Muscle of leg (tissue), 11 donors: Measurements from ENCODE around the gene GIPC3. TPM values are rescaled to one million over a fixed set of nuclear protein-coding genes. Genes with fewer than 3 reads are reported as not detected.
A peak's percentile ranks its signal among the peaks of the same experiment; 100 is the strongest.

Source experiments
- DNase-seq: peaks from one replicate; pipeline ENCODE4 v3.0.0; 2013
- H3K27ac ChIP-seq: one replicate; pipeline ENCODE4 v1.5.1; 2013; ENCODE audit warnings: mild to moderate bottlenecking, low read length, control low read depth
- H3K27me3 ChIP-seq: one replicate; pipeline ENCODE4 v1.6.1; 2013; ENCODE audit warnings: low read length; ENCODE audit not compliant: control insufficient read depth, insufficient read depth
- H3K36me3 ChIP-seq: one replicate; pipeline ENCODE4 v1.6.1; 2013; ENCODE audit warnings: low read length; ENCODE audit not compliant: control insufficient read depth, insufficient read depth
- H3K4me1 ChIP-seq: one replicate; pipeline ENCODE4 v1.6.1; 2013; ENCODE audit warnings: low read length; ENCODE audit not compliant: control insufficient read depth, insufficient read depth
- H3K4me3 ChIP-seq: one replicate; pipeline ENCODE4 v1.5.1; 2013; ENCODE audit warnings: low read length, control low read depth
- H3K9me3 ChIP-seq: replicated peaks from 2 replicates; pipeline ENCODE4 v1.6.1; 2013; ENCODE audit warnings: low read depth, low read length; ENCODE audit not compliant: control insufficient read depth
- WGBS: methylation state at CpG from one replicate; pipeline ENCODE4 v1.1.5; 2013; ENCODE audit warnings: missing lambda C conversion rate; ENCODE audit not compliant: insufficient coverage; 5-methylcytosine and 5-hydroxymethylcytosine counted together
- polyA plus RNA-seq, 8 donors: library from polyadenylated mRNA; unstranded; fragments of 120-200 nt; gene quantifications; one replicate each; pipeline versions ENCODE4 v1.2.1 to v1.2.3, GENCODE V29; 2013; ENCODE audit warnings: inconsistent platforms in 1 of 8, low replicate concordance in 1 of 8; ENCODE audit not compliant: insufficient read length in 8 of 8, insufficient read depth in 1 of 8
- total RNA-seq: library from RNA; stranded (reverse); fragments of 120-200 nt; gene quantifications from one replicate; pipeline ENCODE4 v1.2.4, GENCODE V29; 2013

The GIPC3 gene
- total and polyA plus RNA-seq, 9 donors, result 0.22 to 1.7 (median 1.3) TPM

DNA sequence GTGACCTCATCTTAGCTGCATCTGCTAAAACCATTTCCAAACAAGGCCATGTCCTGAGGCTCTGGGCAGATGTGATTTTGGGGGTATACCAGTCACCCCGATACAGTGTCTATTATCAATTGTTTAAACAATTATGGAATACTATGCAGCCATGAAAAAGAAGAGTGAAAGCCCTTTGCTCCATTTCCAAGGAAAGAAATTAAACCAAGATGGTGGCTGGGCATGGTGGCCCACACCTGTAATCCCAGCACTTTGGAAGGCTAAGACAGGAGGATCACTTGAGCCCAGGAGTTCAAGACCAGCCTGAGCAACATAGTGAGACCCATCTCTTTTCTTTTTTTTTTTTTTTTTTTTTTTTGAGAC lies 45.5 kb upstream of the GIPC3 start:
- no CpG with 5 or more reads among the region's 1 CpG for WGBS

DNA sequence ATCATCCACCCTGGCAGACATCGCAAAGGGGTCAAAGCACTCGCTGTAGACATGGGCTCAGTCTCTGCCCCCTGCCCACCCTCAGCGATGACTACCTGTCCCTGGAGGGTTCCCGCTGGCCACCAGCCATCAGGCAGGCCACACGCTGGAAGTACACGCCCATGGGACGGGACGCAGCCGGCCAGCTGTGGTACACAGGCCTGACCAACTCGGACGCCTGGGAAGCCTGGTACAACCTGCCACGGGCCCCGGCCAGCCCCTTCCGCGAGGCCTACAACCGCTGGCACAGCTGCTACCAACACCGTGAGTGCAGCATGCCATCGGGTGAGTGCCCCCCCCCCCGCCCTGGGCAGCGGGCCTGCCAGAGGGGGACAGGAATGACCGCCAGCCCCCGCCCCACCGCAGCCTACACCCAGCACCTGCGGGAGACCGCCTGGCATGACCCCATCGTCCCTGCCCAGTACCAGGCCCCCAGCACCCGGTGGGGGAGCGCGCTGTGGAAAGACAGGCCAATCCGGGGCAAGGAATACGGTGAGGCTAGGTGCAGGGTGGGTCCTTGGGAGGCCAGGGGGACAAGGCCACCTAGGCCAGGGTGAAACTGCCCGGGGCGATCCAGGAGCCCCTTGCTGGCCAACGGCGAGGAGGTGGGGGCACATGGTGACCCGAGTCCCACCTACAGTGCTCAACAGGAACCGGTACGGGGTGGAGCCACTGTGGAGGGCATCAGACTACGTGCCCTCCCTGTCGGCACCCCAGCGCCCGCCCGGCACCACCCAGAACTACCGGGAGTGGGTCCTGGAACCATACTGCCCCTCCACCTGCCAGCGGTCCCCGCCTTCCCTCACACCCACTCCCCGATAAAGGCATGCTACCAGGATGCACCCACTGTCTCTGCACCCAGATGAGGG lies 41.9 kb upstream of the GIPC3 start:
- Histone ChIP-seq H3K36me3 (peaks cover 41% of the 10 kb centered on the region), H3K27ac (no peak overlapping the region), H3K27me3 (no peaks in the 10 kb centered on the region), H3K4me1 (no peaks in the 10 kb centered on the region), H3K4me3 (no peak overlapping the region), H3K9me3 (no peaks in the 10 kb centered on the region)
- no peak for DNase-seq
- WGBS, result 78% methylated on average over 30 of the region's 47 CpGs

More for the DNA sequence above, 45.5 kb upstream of the GIPC3 start:
- H3K4me1 ChIP-seq, result peaks cover 9% of the 10 kb centered on the region
- no peak overlapping the region for H3K27ac ChIP-seq
- no peaks in the 10 kb centered on the region for H3K27me3 ChIP-seq
- peaks cover 41% of the 10 kb centered on the region for H3K36me3 ChIP-seq
- DNase-seq, result no peak
- H3K9me3 ChIP-seq, result no peaks in the 10 kb centered on the region
- no peak overlapping the region for H3K4me3 ChIP-seq

DNA sequence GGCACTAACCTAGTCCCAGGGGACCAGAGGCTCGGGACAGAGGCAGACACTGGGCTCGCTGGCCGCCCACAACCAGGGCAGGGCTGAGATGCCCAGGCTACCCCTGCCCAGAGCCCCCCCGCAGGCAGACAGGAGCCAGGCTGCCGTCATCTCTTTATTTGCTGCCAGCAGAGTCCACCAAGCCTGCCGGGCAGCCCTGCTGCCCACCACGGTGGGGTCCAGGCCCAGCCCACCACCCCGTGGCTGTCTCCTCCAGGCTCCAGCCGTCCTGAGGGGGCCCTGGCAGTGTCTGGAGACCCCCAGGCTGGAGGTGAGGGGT lies 41.3 kb upstream of the GIPC3 start:
- Histone ChIP-seq H3K9me3 (no peaks in the 10 kb centered on the region), H3K4me3 (no peak overlapping the region), H3K27ac (no peak overlapping the region), H3K4me1 (no peaks in the 10 kb centered on the region), H3K27me3 (no peaks in the 10 kb centered on the region), H3K36me3 (peaks cover 37% of the 10 kb centered on the region)
- no peak for DNase-seq
- WGBS, result 69% methylated on average over 6 of the region's 9 CpGs

DNA sequence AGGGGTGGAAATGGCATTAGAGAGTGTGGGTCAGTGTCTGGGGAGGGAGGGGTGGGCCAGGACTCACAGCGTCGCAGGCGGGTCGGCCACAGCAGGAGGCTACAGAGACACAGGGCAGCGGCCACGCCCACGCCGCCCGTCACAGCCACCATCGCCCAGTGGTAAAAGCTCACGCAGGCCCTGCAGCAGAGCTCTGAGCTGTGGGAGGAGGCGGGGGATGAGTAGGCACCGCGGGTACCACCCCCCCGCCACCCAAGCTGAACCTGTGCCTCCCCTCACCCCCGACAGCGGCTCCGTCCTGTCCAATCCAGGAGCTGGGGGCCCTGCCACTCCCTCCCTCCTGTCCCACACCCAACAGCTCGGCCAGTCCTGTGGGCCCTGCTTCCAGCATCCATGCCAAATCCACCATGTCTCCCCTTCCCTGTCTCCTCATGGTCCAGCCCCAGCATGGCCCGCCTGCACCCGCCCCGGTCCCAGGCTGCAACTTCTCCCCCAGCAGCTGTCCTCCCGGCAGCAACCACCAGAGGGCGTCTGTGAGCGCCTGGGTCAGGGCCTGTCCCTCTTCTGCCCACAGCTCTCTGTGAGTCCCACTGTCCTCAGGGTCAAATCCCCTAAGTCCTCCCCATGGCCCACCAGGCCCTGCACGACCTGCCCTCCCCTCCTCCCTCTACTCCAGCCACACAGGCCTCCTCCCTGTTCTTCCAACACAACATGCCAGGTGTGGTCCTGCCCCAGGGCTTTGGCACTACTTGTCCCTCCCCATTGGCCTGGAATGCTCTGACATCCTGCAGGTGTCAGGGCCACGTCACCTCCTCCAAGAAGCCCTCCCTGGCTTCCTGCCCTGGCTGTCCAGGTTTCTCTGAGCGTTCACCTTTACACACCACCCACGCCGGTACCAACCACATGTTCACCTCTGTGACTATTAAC lies 40.3 kb upstream of the GIPC3 start:
- WGBS, result 66% methylated on average over 20 of the region's 30 CpGs
- Histone ChIP-seq H3K27ac (no peak overlapping the region), H3K4me3 (no peak overlapping the region), H3K36me3 (peaks cover 29% of the 10 kb centered on the region), H3K9me3 (no peaks in the 10 kb centered on the region), H3K27me3 (no peaks in the 10 kb centered on the region), H3K4me1 (no peaks in the 10 kb centered on the region)
- no peak for DNase-seq

DNA sequence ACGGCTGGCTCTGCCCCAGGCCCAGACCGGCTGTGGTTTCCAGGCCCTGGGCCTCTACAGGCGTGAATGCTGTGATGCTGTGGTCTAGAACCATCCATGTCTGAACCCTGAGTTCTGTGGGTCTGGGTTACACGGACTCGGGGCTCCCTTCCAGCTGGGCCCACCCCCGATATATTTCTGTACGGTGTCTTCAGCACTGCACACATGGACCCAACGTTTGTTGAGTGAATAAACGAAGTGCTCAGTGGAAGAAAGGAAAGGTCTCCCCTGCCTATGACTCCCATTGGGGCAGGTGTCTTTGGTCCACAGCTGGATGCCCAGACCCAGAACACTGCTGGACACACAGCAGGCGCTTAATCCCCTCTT lies 39.6 kb upstream of the GIPC3 start:
- H3K27ac ChIP-seq, result no peak overlapping the region
- peaks cover 29% of the 10 kb centered on the region for H3K36me3 ChIP-seq
- no peak for DNase-seq
- 80% methylated on average over 6 of the region's 10 CpGs for WGBS
- no peak overlapping the region for H3K4me3 ChIP-seq
- H3K9me3 ChIP-seq, result no peaks in the 10 kb centered on the region
- no peaks in the 10 kb centered on the region for H3K27me3 ChIP-seq
- H3K4me1 ChIP-seq, result no peaks in the 10 kb centered on the region

DNA sequence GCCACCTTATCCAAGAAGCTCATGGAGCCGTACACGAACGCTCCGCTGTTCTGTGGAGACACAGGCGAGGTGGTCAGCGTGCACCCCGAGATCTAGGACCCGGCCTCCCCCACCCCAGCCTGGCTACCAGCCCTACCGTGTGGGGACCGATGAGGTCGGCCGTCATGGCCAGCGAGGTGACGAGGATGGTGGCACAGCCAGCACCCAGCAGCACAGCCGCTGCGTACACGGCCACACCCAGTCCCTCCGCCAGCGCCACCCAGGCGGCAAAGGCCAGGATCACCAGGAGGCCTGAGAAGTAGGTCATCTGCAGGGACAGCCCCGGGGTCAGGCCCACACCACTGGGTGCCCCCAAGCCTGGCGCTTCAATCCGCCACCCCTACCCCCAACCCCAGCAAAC lies 39.2 kb upstream of the GIPC3 start:
- Histone ChIP-seq H3K4me1 (no peaks in the 10 kb centered on the region), H3K9me3 (no peaks in the 10 kb centered on the region), H3K27ac (no peak overlapping the region), H3K27me3 (no peaks in the 10 kb centered on the region), H3K4me3 (no peak overlapping the region), H3K36me3 (peaks cover 29% of the 10 kb centered on the region)
- no peak for DNase-seq
- 91% methylated on average over 22 of the region's 23 CpGs for WGBS

DNA sequence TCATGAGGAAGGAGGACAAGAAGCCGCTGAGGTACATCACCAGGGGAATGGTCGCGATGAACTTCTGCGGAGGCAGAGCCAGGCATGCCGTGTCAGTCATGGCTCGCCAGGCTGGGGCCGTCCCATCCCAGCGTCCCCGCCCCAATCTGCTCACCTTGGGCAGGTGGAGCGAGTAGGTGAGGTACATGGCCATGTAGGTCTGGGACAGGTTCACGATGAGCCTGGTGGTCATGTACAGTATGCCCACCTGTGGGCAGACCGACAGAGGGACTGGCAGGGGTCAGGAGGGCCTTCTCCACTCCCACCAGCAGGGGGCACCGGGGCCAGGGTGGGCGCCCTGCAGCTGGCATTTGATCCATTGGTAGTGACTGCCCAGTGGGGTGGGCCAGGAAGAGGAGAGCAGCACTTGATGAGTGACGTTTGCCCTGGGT lies 38.0 kb upstream of the GIPC3 start:
- Histone ChIP-seq H3K4me1 (no peaks in the 10 kb centered on the region), H3K36me3 (peaks cover 29% of the 10 kb centered on the region), H3K4me3 (no peak overlapping the region), H3K9me3 (no peaks in the 10 kb centered on the region), H3K27me3 (no peaks in the 10 kb centered on the region), H3K27ac (no peak overlapping the region)
- WGBS, result 90% methylated on average over 14 of the region's 15 CpGs
- DNase-seq, result no peak

DNA sequence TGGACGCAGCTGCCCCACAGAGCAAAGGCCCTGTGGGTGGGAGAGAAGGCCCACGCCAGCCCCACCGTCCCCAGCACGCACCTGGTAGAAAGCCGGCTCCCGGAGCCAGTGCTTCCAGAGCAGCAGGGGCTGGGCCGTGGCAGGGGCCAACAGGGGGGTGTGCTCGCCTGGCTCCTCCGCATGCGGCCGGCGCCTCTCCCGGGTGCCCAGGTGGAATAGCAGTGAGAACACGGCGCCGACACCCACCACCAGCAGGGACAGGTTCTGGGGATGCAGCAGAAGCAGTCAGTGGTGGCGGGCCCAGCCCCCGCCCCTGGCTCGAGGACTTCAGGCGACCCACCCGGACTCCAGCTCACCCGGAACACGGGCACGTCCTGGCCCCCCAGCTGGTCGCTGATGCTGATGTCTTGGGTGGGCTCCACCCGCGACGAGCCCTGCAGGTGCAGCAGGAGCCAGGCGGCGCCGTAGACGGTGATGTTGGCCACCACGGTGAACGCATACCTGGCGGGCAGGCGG lies 37.5 kb upstream of the GIPC3 start:
- peaks cover 29% of the 10 kb centered on the region for H3K36me3 ChIP-seq
- no peak overlapping the region for H3K27ac ChIP-seq
- peak; percentile 1 for DNase-seq
- H3K4me3 ChIP-seq, result no peak overlapping the region
- H3K9me3 ChIP-seq, result no peaks in the 10 kb centered on the region
- 85% methylated on average over 35 of the region's 36 CpGs for WGBS
- H3K27me3 ChIP-seq, result no peaks in the 10 kb centered on the region
- H3K4me1 ChIP-seq, result no peaks in the 10 kb centered on the region

DNA sequence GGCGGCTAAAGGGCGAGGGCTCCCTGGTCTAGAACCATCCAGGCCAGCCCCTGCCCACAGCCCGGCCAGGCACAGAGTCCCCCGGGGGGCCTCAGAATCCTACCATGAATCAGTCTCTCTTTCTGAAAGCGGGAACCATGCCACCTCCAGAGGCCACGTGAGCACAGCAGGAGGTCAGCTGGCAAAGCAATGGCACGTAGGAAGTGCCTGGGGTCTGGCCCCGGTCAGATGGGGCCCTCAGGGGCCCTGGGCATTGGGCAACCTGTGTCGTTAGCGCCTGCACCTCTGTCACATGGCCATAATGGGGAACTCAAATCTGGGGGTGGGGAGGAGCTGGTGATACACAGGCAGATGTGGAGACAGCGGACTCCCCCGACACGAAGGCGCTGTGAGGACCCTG lies 36.7 kb upstream of the GIPC3 start:
- no peaks in the 10 kb centered on the region for H3K27me3 ChIP-seq
- H3K36me3 ChIP-seq, result peaks cover 29% of the 10 kb centered on the region
- WGBS, result 65% methylated on average over 13 of the region's 14 CpGs
- DNase-seq, result no peak
- no peaks in the 10 kb centered on the region for H3K9me3 ChIP-seq
- H3K4me3 ChIP-seq, result no peak overlapping the region
- no peaks in the 10 kb centered on the region for H3K4me1 ChIP-seq
- H3K27ac ChIP-seq, result no peak overlapping the region

DNA sequence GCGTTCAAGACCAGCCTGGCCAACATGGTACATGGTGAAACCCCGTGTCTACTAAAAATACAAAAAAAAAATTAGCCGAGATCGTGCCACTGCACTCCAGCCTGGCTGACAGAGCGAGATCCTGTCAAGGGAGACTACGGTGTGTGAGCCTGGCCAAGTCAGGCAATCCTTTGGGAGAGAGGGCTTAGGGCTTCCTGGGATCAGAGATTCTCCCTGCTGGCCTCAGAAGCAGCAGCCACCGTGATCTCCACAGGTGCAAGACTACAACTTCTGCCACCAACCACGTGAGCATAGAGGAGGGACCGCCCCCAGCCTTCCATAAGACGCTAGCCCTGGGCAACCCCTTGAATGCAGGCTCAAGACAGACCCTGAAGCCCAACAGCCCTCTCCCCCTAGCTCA lies 35.5 kb upstream of the GIPC3 start:
- no peak for DNase-seq
- Histone ChIP-seq H3K27me3 (no peaks in the 10 kb centered on the region), H3K4me1 (peaks cover 5% of the 10 kb centered on the region), H3K36me3 (peaks cover 25% of the 10 kb centered on the region), H3K4me3 (no peak overlapping the region), H3K27ac (no peak overlapping the region), H3K9me3 (no peaks in the 10 kb centered on the region)
- 88% methylated on average over 7 of the region's 10 CpGs for WGBS
